HG03066 (cell line): ENCODE results near the gene NPM1.

ENCODE experiments used
- ATAC-seq: cut with Tn5 transposase; IDR thresholded peaks from one replicate; pipeline ENCODE4 v1.9.1; 2021; ENCODE audit warnings: low read depth; ENCODE audit not compliant: unreplicated experiment

NPM1 gene

GRCh38 chr5:171425596-171426244 lies 38.1 kb downstream of the NPM1 start:
- no peak for ATAC-seq

GRCh38 chr5:171426266-171426665 lies 38.6 kb downstream of the NPM1 start:
- no peak for ATAC-seq

GRCh38 chr5:171426680-171427079 lies 39.0 kb downstream of the NPM1 start:
- no peak for ATAC-seq

- ATAC-seq: no peak
These were observed 39.9 kb downstream of the NPM1 start for GRCh38 chr5:171427318-171428167.

GRCh38 chr5:171428168-171428696 lies 40.6 kb downstream of the NPM1 start:
- ATAC-seq: no peak

GRCh38 chr5:171428809-171429542 lies 41.3 kb downstream of the NPM1 start:
- no peak for ATAC-seq

- no peak for ATAC-seq
These were observed 41.9 kb downstream of the NPM1 start for GRCh38 chr5:171429543-171429910.

- ATAC-seq: no peak
These were observed 43.7 kb downstream of the NPM1 start for GRCh38 chr5:171431251-171431777.

GRCh38 chr5:171432076-171432475 lies 44.4 kb downstream of the NPM1 start:
- no peak for ATAC-seq

GRCh38 chr5:171432583-171433351 lies 45.1 kb downstream of the NPM1 start:
- no peak for ATAC-seq

GRCh38 chr5:171433352-171433698 lies 45.7 kb downstream of the NPM1 start:
- ATAC-seq: no peak

- ATAC-seq: no peak
These were observed 46.5 kb downstream of the NPM1 start for GRCh38 chr5:171433982-171434676.

GRCh38 chr5:171434874-171435273 lies 47.2 kb downstream of the NPM1 start:
- no peak for ATAC-seq

GRCh38 chr5:171435908-171436307 lies 48.3 kb downstream of the NPM1 start:
- no peak for ATAC-seq

- ATAC-seq: no peak
These were observed 49.2 kb downstream of the NPM1 start for GRCh38 chr5:171436804-171437285.

- no peak for ATAC-seq
These were observed 49.7 kb downstream of the NPM1 start for GRCh38 chr5:171437286-171437821.

- ATAC-seq: no peak
These were observed 51.1 kb downstream of the NPM1 start for GRCh38 chr5:171438738-171439137.

- no peak for ATAC-seq
These were observed 53.7 kb downstream of the NPM1 start for GRCh38 chr5:171441246-171441791.
